Thyroid gland (tissue), 4 donors: ENCODE measurements around the gene LIX1L. TPM values are rescaled to one million over a fixed set of nuclear protein-coding genes. Genes with fewer than 3 reads are reported as not detected.

Experiments used
- DNase-seq, 2 donors: peaks; one replicate each; pipeline ENCODE4 v3.0.0-alpha.2; 2019
- H3K27ac ChIP-seq, 3 donors: fragments of 200-600 bp; sonication (generic); 1 replicate in 2 of 3; 2 replicates in 1 of 3; pipeline ENCODE4 v1.5.1; 2016 to 2019; ENCODE audit warnings: mild to moderate bottlenecking in 1 of 3, moderate library complexity in 1 of 3
- H3K27me3 ChIP-seq: fragments of 200-600 bp; sonication (generic); one replicate; pipeline ENCODE4 v1.5.1; 2019
- H3K36me3 ChIP-seq, 2 donors: fragments of 200-600 bp; sonication (generic); one replicate each; pipeline ENCODE4 v1.5.1; 2016 to 2019
- H3K4me1 ChIP-seq, 2 donors: fragments of 200-600 bp; sonication (generic); one replicate each; pipeline ENCODE4 v1.5.1; 2017 to 2019
- H3K4me3 ChIP-seq, 3 donors: fragments of 200-600 bp; sonication (generic); replicated peaks in 1 of 3; 1 replicate in 2 of 3; 2 replicates in 1 of 3; pipeline ENCODE4 v1.5.1; 2016; ENCODE audit warnings: mild to moderate bottlenecking in 1 of 3
- H3K9me3 ChIP-seq: fragments of 200-600 bp; sonication (generic); one replicate; pipeline ENCODE4 v1.5.1; 2017
- POLR2A ChIP-seq, 2 donors: fragments of 450-650 bp; IDR thresholded peaks; one replicate each; pipeline ENCODE4 v1.6.1; 2017; ENCODE audit warnings: antibody characterized with exemption in 2 of 2, mild to moderate bottlenecking in 2 of 2, moderate library complexity in 1 of 2
- WGBS, 2 donors: methylation state at CpG; one replicate each; pipeline ENCODE4 v1.1.5; 2017; 5-methylcytosine and 5-hydroxymethylcytosine counted together
- intact Hi-C: fragments of 100-400 bp; cut with DNase I; formaldehyde crosslinking; loops from one replicate; pipeline ENCODE4 v1.15.1; 2023
- total RNA-seq, 4 donors: library from RNA; depleted of rRNA; stranded (reverse); fragments of >200 nt; gene quantifications; one replicate each; pipeline ENCODE4 v1.2.3, GENCODE V29; 2016
- TF ChIP-seq, protein P1 (sequence below), 6 experiments: fragments of 200-600 bp in 3 of 6; fragments of 450-650 bp in 3 of 6; sonication (generic) in 3 of 6; IDR thresholded peaks; one replicate each; pipeline ENCODE4 v1.5.1; 2016 to 2019; ENCODE audit warnings: antibody characterized with exemption in 6 of 6, mild to moderate bottlenecking in 2 of 6, inconsistent platforms in 1 of 6, moderate library complexity in 1 of 6

LIX1L gene
- total RNA-seq, 4 donors from 2014 or later: 18.7 to 26.9 (median 20.3) TPM

DNA sequence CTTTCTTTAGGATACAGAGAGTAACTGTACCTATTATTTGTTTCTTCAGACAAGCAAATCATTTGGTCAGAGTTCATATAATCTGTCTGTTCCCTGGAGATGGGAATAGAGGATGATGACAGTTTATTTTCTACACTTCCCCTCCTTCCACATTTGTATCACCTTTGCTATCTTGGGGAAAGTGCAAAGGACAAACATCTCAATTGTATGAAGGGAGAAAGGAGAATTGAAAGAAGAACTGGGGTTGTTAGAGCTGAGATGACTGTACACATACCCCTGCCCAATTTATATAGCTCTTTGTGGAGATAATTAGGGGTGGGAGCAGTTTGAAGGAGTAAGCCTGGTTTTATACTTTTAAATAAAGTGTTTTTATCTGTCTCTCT is 20.6 kb upstream of the LIX1L start:
- intact Hi-C loops: no loop called here
- H3K4me1 ChIP-seq: peaks cover 52 to 61% of the 10 kb centered on the region in 2 donors

GRCh38 chr1:145977486-145978470 is 20.0 kb upstream of the LIX1L start:
- Histone ChIP-seq H3K36me3 (no peaks in the 10 kb centered on the region), H3K9me3 (no peaks in the 10 kb centered on the region), H3K4me3 (no peak overlapping the region), H3K27me3 (no peaks in the 10 kb centered on the region), H3K4me1 (peaks cover 50 to 61% of the 10 kb centered on the region in 2 donors), H3K27ac (peak overlapping the region; percentile 86 to 98 (median 96))
- peak; percentile 80 to 81 for DNase-seq
- WGBS, 2 donors: 22 to 23% methylated on average over 9 of the region's 9 CpGs
- intact Hi-C loops: no loop called here
- TF ChIP-seq, protein P1, sequence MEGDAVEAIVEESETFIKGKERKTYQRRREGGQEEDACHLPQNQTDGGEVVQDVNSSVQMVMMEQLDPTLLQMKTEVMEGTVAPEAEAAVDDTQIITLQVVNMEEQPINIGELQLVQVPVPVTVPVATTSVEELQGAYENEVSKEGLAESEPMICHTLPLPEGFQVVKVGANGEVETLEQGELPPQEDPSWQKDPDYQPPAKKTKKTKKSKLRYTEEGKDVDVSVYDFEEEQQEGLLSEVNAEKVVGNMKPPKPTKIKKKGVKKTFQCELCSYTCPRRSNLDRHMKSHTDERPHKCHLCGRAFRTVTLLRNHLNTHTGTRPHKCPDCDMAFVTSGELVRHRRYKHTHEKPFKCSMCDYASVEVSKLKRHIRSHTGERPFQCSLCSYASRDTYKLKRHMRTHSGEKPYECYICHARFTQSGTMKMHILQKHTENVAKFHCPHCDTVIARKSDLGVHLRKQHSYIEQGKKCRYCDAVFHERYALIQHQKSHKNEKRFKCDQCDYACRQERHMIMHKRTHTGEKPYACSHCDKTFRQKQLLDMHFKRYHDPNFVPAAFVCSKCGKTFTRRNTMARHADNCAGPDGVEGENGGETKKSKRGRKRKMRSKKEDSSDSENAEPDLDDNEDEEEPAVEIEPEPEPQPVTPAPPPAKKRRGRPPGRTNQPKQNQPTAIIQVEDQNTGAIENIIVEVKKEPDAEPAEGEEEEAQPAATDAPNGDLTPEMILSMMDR (IDR thresholded peaks at IDR 0.05): peak; percentile 59 to 96 (median 85)
- TF ChIP-seq POLR2A (IDR thresholded peaks at IDR 0.05): no peak

More for the DNA sequence above, 20.6 kb upstream of the LIX1L start:
- Histone ChIP-seq H3K36me3 (no peaks in the 10 kb centered on the region), H3K9me3 (no peaks in the 10 kb centered on the region), H3K27me3 (no peaks in the 10 kb centered on the region), H3K4me3 (peak overlapping the region in 1 of 3 donors; percentile 18), H3K27ac (peak overlapping the region; percentile 86 to 98 (median 96))
- no peak for TF ChIP-seq POLR2A (IDR thresholded peaks at IDR 0.05)
- no peak for DNase-seq

GRCh38 chr1:145977016-145977415 is 19.2 kb upstream of the LIX1L start:
- Histone ChIP-seq H3K4me1 (peaks cover 44 to 55% of the 10 kb centered on the region in 2 donors), H3K27me3 (no peaks in the 10 kb centered on the region), H3K9me3 (no peaks in the 10 kb centered on the region), H3K36me3 (no peaks in the 10 kb centered on the region), H3K4me3 (no peak overlapping the region), H3K27ac (peak overlapping the region in 2 of 3 donors; percentile 69 to 96)
- 84 to 87% methylated on average over 5 of the region's 5 CpGs for WGBS, 2 donors
- TF ChIP-seq, protein P1 (IDR thresholded peaks at IDR 0.05): no peak
- no peak for TF ChIP-seq POLR2A (IDR thresholded peaks at IDR 0.05)
- no peak for DNase-seq
- intact Hi-C loops: no loop called here

- Histone ChIP-seq H3K9me3 (no peaks in the 10 kb centered on the region), H3K4me3 (no peak overlapping the region), H3K27me3 (no peaks in the 10 kb centered on the region), H3K27ac (no peak overlapping the region), H3K4me1 (peaks cover 28 to 37% of the 10 kb centered on the region in 2 donors), H3K36me3 (no peaks in the 10 kb centered on the region)
- TF ChIP-seq, protein P1 (IDR thresholded peaks at IDR 0.05): no peak
- no peak for TF ChIP-seq POLR2A (IDR thresholded peaks at IDR 0.05)
- DNase-seq: no peak
- WGBS, 2 donors: 79 to 85% methylated on average over 4 of the region's 4 CpGs
- intact Hi-C loops: no loop called here
Measured at GRCh38 chr1:145975216-145975615, 17.4 kb upstream of the LIX1L start.

DNA sequence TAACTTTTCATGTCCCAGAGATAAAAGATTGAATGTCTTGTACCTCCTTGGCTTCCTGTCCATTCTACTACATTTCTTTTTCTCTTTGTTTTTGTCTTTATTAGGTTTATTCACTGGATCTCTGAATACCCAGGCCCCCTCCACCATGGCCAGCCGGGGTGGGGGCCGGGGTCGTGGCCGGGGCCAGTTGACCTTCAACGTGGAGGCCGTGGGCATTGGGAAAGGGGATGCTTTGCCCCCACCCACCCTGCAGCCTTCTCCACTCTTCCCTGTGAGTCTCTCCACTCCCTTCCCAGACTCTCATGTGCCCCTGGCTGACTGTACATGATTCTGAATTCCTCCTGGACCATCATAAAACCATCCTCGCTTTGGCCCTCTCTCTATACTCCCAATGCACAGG is 16.9 kb upstream of the LIX1L start:
- Histone ChIP-seq H3K4me3 (no peak overlapping the region), H3K27ac (no peak overlapping the region), H3K36me3 (no peaks in the 10 kb centered on the region), H3K4me1 (peaks cover 23 to 32% of the 10 kb centered on the region in 2 donors), H3K9me3 (no peaks in the 10 kb centered on the region), H3K27me3 (no peaks in the 10 kb centered on the region)
- DNase-seq: no peak
- TF ChIP-seq, protein P1 (IDR thresholded peaks at IDR 0.05): no peak
- TF ChIP-seq POLR2A (IDR thresholded peaks at IDR 0.05): no peak
- 88 to 93% methylated on average over 7 of the region's 7 CpGs for WGBS, 2 donors
- intact Hi-C loops: no loop called here
